ENCODE measurements around the gene SYK. TPM values are rescaled to one million over a fixed set of nuclear protein-coding genes. Genes with fewer than 3 reads are reported as not detected.

SYK gene
- total RNA-seq, 1 donor from 2014 or later: 0.55 TPM

GRCh38 chr9:90906316-90907055, 104.9 kb downstream of the SYK start:
- H3K36me3 Mint-ChIP-seq (ENCODE audit: low read depth): peaks cover 5% of the 10 kb centered on the region
- no peak overlapping the region for H3K4me3 Mint-ChIP-seq (ENCODE audit: unreplicated experiment)
- H3K27ac Mint-ChIP-seq (ENCODE audit: unreplicated experiment): no peak overlapping the region
- no peak for DNase-seq (ENCODE audit: low spot score)
- no peaks in the 10 kb centered on the region for H3K4me1 Mint-ChIP-seq (ENCODE audit: low read depth)
- H3K27me3 Mint-ChIP-seq (ENCODE audit: low read depth): no peaks in the 10 kb centered on the region
- TF ChIP-seq, protein P1, sequence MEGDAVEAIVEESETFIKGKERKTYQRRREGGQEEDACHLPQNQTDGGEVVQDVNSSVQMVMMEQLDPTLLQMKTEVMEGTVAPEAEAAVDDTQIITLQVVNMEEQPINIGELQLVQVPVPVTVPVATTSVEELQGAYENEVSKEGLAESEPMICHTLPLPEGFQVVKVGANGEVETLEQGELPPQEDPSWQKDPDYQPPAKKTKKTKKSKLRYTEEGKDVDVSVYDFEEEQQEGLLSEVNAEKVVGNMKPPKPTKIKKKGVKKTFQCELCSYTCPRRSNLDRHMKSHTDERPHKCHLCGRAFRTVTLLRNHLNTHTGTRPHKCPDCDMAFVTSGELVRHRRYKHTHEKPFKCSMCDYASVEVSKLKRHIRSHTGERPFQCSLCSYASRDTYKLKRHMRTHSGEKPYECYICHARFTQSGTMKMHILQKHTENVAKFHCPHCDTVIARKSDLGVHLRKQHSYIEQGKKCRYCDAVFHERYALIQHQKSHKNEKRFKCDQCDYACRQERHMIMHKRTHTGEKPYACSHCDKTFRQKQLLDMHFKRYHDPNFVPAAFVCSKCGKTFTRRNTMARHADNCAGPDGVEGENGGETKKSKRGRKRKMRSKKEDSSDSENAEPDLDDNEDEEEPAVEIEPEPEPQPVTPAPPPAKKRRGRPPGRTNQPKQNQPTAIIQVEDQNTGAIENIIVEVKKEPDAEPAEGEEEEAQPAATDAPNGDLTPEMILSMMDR (IDR thresholded peaks at IDR 0.05): no peak
- H3K9me3 Mint-ChIP-seq (ENCODE audit: low read depth): peaks cover 21% of the 10 kb centered on the region

GRCh38 chr9:90907056-90907445, 105.4 kb downstream of the SYK start:
- Mint-ChIP-seq H3K27me3 (ENCODE audit: low read depth) (no peaks in the 10 kb centered on the region), H3K36me3 (ENCODE audit: low read depth) (peaks cover 3% of the 10 kb centered on the region), H3K4me3 (ENCODE audit: unreplicated experiment) (no peak overlapping the region), H3K27ac (ENCODE audit: unreplicated experiment) (no peak overlapping the region), H3K9me3 (ENCODE audit: low read depth) (peaks cover 19% of the 10 kb centered on the region), H3K4me1 (ENCODE audit: low read depth) (no peaks in the 10 kb centered on the region)
- DNase-seq (ENCODE audit: low spot score): no peak
- TF ChIP-seq, protein P1 (IDR thresholded peaks at IDR 0.05): no peak

DNA sequence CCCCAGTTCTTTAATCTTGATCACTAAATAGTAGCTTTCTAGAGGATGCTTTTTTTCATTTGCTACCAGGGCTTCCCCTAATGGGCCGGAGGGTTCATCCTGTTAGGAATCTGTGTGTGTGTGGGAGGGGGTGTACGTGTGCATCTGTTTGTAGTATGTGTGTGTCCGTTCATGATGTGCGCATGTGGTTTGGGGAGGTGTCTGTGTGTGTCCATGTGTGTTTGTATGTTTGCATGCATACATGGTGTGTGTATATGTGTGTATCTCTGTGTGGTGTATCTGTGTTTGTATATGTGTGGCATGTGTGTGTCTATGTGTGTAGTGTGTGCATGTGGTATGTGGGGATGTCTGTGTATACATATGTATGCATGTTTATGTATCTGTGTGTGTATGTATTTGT, 106.2 kb downstream of the SYK start:
- H3K27ac Mint-ChIP-seq (ENCODE audit: unreplicated experiment): no peak overlapping the region
- no peak overlapping the region for H3K4me3 Mint-ChIP-seq (ENCODE audit: unreplicated experiment)
- H3K4me1 Mint-ChIP-seq (ENCODE audit: low read depth): no peaks in the 10 kb centered on the region
- H3K9me3 Mint-ChIP-seq (ENCODE audit: low read depth): peaks cover 11% of the 10 kb centered on the region
- no peaks in the 10 kb centered on the region for H3K27me3 Mint-ChIP-seq (ENCODE audit: low read depth)
- peaks cover 2% of the 10 kb centered on the region for H3K36me3 Mint-ChIP-seq (ENCODE audit: low read depth)
- no peak for DNase-seq (ENCODE audit: low spot score)
- TF ChIP-seq, protein P1 (IDR thresholded peaks at IDR 0.05): no peak

- Mint-ChIP-seq H3K9me3 (ENCODE audit: low read depth) (peaks cover 5% of the 10 kb centered on the region), H3K27ac (ENCODE audit: unreplicated experiment) (no peak overlapping the region), H3K4me1 (ENCODE audit: low read depth) (no peaks in the 10 kb centered on the region), H3K36me3 (ENCODE audit: low read depth) (peaks cover 2% of the 10 kb centered on the region), H3K27me3 (ENCODE audit: low read depth) (no peaks in the 10 kb centered on the region), H3K4me3 (ENCODE audit: unreplicated experiment) (no peak overlapping the region)
- DNase-seq (ENCODE audit: low spot score): no peak
- TF ChIP-seq, protein P1 (IDR thresholded peaks at IDR 0.05): no peak
Observed at GRCh38 chr9:90909225-90909624, 107.6 kb downstream of the SYK start.

DNA sequence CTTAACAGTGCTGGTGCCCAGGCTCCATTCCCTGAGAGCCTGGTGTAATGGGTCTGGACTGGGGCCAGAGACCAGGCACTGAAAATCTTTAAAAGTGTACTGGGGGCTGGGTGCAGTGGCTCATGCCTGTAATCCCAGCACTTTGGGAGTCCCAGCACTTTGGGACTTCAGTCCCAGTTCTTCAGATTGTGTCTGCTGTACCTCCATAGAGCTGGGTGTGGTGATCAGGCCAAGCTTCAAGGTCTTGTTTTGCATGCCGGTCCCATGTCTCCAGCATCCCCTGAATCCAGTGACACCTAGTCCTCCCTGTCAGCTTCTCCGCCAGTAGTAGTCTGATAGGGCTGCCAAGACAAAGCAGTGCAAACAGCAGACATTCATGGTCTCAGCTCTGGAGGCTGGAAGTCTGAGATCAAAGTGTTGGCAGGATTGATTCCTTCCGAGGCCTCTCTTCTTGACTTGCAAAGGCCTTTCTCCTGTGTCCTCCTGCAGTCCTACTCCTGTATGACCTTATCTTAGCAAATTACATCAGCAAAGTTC, 108.2 kb downstream of the SYK start:
- H3K4me3 Mint-ChIP-seq (ENCODE audit: unreplicated experiment): no peak overlapping the region
- H3K27ac Mint-ChIP-seq (ENCODE audit: unreplicated experiment): no peak overlapping the region
- H3K4me1 Mint-ChIP-seq (ENCODE audit: low read depth): peaks cover 3% of the 10 kb centered on the region
- H3K27me3 Mint-ChIP-seq (ENCODE audit: low read depth): no peaks in the 10 kb centered on the region
- DNase-seq (ENCODE audit: low spot score): no peak
- peaks cover 5% of the 10 kb centered on the region for H3K9me3 Mint-ChIP-seq (ENCODE audit: low read depth)
- H3K36me3 Mint-ChIP-seq (ENCODE audit: low read depth): peaks cover 2% of the 10 kb centered on the region
- TF ChIP-seq, protein P1 (IDR thresholded peaks at IDR 0.05): no peak
